Panc1 (cell line): ENCODE results near the gene PTGER4.
"Not testable (repeated sequence)": the region's sequence is repeated elsewhere in the genome, so short reads cannot be mapped to it uniquely, and the experiment has no call there.

ENCODE experiments used
- POLR2AphosphoS5 ChIP-seq: IDR thresholded peaks from 2 replicates; pipeline ENCODE4 v1.6.1; 2012; ENCODE audit warnings: mild to moderate bottlenecking, low read depth, low read length, moderate library complexity
- TCF7L2 ChIP-seq: IDR thresholded peaks from 2 replicates; pipeline ENCODE4 v1.6.1; 2011; ENCODE audit warnings: mild to moderate bottlenecking, low read depth, low read length, inconsistent platforms
- TF ChIP-seq, protein P1 (sequence below): fragments of 450-650 bp; IDR thresholded peaks from 2 replicates; pipeline ENCODE4 v1.5.1; 2017; ENCODE audit warnings: mild to moderate bottlenecking
- TF ChIP-seq, protein P2 (sequence below), 2 experiments: IDR thresholded peaks; 2 replicates each; pipeline ENCODE4 v1.6.1; 2011 to 2012; ENCODE audit warnings: low read depth in 2 of 2, control low read depth in 1 of 2, low read length in 1 of 2, mild to moderate bottlenecking in 1 of 2, moderate library complexity in 1 of 2; ENCODE audit not compliant: insufficient read depth in 1 of 2

DNA sequence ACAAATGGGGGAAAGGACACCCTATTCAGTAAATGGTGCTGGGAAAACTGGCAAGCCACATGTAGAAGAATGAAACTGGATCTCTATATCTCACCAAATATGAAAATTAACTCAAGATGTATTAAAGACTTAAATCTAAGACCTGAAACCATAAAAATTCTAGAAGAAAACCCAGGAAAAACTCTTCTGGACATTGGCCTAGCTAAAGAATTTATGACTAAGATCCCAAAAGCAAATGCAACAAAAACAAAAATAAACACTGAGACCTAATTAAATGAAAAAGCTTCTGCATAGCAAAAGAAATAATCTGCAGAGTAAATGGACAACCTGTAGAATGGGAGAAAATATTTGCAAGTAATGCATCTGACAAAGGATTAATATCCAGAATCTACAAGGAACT is 23.6 kb upstream of the PTGER4 start:
- TF ChIP-seq, protein P1, sequence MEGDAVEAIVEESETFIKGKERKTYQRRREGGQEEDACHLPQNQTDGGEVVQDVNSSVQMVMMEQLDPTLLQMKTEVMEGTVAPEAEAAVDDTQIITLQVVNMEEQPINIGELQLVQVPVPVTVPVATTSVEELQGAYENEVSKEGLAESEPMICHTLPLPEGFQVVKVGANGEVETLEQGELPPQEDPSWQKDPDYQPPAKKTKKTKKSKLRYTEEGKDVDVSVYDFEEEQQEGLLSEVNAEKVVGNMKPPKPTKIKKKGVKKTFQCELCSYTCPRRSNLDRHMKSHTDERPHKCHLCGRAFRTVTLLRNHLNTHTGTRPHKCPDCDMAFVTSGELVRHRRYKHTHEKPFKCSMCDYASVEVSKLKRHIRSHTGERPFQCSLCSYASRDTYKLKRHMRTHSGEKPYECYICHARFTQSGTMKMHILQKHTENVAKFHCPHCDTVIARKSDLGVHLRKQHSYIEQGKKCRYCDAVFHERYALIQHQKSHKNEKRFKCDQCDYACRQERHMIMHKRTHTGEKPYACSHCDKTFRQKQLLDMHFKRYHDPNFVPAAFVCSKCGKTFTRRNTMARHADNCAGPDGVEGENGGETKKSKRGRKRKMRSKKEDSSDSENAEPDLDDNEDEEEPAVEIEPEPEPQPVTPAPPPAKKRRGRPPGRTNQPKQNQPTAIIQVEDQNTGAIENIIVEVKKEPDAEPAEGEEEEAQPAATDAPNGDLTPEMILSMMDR, result not testable (repeated sequence)
- not testable (repeated sequence) for TF ChIP-seq TCF7L2, POLR2AphosphoS5
- TF ChIP-seq, protein P2, sequence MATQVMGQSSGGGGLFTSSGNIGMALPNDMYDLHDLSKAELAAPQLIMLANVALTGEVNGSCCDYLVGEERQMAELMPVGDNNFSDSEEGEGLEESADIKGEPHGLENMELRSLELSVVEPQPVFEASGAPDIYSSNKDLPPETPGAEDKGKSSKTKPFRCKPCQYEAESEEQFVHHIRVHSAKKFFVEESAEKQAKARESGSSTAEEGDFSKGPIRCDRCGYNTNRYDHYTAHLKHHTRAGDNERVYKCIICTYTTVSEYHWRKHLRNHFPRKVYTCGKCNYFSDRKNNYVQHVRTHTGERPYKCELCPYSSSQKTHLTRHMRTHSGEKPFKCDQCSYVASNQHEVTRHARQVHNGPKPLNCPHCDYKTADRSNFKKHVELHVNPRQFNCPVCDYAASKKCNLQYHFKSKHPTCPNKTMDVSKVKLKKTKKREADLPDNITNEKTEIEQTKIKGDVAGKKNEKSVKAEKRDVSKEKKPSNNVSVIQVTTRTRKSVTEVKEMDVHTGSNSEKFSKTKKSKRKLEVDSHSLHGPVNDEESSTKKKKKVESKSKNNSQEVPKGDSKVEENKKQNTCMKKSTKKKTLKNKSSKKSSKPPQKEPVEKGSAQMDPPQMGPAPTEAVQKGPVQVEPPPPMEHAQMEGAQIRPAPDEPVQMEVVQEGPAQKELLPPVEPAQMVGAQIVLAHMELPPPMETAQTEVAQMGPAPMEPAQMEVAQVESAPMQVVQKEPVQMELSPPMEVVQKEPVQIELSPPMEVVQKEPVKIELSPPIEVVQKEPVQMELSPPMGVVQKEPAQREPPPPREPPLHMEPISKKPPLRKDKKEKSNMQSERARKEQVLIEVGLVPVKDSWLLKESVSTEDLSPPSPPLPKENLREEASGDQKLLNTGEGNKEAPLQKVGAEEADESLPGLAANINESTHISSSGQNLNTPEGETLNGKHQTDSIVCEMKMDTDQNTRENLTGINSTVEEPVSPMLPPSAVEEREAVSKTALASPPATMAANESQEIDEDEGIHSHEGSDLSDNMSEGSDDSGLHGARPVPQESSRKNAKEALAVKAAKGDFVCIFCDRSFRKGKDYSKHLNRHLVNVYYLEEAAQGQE (IDR thresholded peaks at IDR 0.05; ENCODE audit: insufficient read depth in 1 of 2, low read depth in 2 of 2, low read length in 1 of 2), result not testable (repeated sequence)
